Colon (tissue), 2 donors: ENCODE results near the gene SLC22A24.
"Not testable (repeated sequence)": the region's sequence is repeated elsewhere in the genome, so short reads cannot be mapped to it uniquely, and the experiment has no call there.

ENCODE experiments used
- FAIRE-seq: peaks from 2 replicates; lab custom pipeline; 2012; peaks lifted over from hg19 to GRCh38; lab: Jason Lieb, UNC
- donor health status: control.
- donor health status: control.

SLC22A24 gene, protein sequence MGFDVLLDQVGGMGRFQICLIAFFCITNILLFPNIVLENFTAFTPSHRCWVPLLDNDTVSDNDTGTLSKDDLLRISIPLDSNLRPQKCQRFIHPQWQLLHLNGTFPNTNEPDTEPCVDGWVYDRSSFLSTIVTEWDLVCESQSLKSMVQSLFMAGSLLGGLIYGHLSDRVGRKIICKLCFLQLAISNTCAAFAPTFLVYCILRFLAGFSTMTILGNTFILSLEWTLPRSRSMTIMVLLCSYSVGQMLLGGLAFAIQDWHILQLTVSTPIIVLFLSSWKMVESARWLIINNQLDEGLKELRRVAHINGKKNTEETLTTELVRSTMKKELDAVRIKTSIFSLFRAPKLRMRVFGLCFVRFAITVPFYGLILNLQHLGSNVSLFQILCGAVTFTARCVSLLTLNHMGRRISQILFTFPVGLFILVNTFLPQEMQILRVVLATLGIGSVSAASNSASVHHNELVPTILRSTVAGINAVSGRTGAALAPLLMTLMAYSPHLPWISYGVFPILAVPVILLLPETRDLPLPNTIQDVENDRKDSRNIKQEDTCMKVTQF

DNA sequence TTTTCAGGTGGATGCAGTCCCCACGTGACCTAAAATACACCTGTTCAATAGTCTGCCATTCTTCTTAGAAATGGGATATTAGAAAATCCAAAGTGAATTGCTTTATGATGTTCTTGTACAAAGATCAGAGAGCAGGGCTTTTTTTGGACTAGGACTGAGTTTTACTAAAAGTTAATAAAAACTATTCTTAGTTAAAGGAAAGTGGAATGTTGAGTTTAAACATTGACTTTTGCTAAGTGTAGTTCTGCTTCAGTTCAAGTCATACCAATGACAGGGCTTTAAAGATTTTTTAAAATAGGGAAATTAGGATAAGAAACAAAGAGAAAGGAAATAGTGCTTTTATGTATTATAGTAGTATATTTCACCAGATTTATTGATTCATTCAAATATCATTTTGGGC lies at the start of gene SLC22A24:
Gene SLC22A24, minus strand, starts transcription at position 101 of the 400 bp plus-strand sequence. CDS start 442 bp downstream, outside the sequence.
- FAIRE-seq, result no peak

DNA sequence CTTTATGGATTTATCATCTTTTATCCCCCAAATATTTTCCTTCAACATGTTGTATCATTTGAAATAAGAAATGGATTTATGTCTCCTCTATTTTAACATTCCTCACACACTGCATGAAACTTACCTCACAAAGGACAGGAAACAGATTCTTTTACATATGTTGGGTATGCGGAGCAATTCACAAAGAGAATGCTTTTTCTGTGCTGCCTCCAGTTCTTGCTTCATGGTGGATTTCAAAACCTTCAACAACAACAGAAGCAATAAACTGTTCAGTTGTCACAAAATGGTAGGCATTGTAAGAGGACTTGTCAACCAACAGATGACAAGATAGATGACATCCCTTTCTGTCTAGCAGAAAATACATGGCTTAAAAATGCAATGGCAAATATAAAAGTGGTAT lies 36.5 kb upstream of the SLC22A24 start:
- no peak for FAIRE-seq

DNA sequence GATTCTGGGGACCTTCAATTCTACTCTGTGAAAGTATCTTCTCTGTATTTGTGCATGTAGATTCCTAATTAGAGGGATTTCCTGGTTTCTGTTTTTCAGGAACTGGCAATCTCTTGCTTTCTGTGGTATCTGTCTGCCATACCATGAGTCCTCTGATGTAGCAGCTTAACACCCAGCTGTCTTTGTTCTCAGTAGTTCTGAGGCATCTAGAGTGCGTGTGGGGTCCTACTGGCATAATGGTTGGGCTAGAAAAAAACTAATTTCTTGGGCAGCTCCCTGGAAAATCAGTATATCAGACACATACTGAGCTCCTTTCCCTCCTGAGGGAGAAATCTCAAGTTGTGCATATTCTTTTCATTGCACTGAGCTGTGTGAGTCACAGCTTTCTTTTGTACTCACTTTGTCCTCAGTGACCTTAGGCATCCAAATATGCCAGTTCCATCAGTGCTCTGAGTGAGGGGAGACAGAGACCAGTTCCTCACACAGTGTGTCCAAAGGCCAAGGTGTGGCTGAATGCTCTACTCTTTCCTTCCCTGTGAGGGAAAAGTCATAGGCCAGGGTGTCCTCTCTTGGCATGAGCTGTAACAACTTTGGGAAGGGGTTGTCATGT lies 35.5 kb upstream of the SLC22A24 start:
- no peak for FAIRE-seq

DNA sequence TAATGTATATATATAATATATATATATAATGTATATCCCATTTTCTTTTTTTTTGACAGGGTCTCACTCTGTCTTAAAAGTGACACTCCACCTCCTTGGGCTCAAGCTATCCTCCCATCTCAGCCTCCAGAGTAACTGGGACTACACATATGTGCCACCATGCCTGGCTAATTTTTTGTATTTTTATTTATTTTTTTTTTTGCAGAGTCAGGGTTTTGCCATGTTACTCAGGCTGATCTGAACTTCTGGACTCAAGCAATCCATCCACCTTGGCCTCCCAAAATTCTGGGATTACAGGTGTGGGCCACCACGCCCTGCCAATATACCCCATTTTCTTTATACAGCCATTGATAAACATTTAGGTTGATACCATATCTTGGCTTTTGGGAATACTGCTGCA lies 33.9 kb upstream of the SLC22A24 start:
- FAIRE-seq, result no peak

DNA sequence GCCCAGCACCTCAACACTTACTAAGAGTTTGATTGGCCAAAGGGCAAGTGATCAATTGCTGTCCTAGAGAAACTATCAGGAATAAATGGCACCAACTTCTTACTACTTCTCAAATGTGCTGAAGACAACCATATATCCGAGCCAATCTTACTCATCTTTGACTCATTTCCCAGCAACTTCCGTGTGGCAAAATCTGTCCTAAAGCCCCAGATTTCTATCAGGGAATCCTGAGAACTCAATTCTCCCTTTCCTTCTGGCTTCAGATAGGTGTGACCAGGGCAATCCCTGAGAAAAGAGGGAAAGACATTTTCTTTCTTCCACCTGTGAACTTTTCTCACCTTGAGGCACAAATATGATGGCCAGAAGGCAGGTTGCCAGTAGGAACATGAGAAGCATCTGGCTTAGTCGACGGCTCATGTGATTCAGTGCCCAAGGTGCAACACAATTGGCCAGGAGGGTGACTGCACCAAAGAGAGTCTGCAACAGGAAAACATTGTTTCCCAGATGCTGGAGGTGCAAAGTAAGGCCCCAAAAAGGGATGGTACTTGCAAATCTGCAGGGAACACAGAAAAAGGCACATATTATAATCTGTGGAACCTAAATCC lies 21.8 kb upstream of the SLC22A24 start:
- no peak for FAIRE-seq

DNA sequence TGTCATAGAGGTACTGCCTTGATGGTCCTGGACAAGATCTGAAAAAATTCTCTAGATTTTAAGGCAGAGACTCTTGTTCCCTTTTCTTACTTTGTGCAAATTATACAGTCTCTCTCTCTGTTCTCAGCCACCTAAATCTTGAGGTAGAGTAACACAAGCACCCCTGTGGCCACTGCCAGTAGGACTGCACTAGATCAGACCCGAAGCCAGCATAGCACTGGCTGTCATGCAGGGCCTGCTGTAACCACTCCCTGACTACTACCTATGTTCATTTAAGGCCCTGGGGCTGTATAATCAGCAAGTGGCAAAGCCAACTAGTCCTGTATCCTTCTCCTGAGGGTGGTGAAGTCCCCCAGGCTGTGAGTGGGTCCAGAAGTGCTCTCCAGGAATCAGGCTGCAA lies 11.8 kb upstream of the SLC22A24 start:
- no peak for FAIRE-seq

DNA sequence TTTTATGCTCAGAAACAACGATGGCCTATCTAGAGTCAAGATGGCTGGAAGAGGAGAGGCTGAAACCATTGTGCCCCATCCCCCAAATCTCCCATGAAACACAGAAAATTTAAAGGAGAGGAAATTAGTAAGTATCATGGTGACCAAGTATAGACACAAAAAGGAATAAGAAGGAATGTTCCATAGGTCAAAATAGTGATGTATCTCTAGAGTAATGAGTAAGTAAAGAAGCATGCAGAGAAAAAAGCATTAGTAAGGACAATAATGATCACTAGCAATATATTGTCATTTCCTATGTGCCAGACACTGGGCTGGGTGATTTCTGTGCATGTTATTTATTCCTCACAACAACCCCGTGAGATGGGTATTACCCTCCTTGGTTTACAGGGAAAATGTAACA lies 2.6 kb upstream of the SLC22A24 start:
- no peak for FAIRE-seq

DNA sequence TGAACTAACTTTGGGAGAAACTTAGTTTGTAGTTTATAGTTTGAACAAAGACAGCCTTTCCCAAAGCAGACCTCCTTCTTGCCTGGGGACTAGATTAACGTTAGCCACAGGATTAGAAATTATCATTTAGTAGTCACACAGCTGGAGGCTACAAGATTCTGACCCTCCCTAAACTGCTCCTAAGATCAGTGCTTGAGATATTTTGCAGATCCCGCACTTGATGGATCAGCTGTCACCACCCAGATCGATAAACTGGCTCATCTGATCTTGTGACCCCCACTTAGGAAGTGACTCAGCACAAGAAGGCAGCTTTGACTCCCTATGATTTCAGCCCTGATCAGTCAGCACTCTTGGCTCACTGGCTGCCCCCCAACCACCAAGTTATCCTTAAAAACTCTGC lies 1.6 kb downstream of the SLC22A24 start:
- FAIRE-seq, result no peak

DNA sequence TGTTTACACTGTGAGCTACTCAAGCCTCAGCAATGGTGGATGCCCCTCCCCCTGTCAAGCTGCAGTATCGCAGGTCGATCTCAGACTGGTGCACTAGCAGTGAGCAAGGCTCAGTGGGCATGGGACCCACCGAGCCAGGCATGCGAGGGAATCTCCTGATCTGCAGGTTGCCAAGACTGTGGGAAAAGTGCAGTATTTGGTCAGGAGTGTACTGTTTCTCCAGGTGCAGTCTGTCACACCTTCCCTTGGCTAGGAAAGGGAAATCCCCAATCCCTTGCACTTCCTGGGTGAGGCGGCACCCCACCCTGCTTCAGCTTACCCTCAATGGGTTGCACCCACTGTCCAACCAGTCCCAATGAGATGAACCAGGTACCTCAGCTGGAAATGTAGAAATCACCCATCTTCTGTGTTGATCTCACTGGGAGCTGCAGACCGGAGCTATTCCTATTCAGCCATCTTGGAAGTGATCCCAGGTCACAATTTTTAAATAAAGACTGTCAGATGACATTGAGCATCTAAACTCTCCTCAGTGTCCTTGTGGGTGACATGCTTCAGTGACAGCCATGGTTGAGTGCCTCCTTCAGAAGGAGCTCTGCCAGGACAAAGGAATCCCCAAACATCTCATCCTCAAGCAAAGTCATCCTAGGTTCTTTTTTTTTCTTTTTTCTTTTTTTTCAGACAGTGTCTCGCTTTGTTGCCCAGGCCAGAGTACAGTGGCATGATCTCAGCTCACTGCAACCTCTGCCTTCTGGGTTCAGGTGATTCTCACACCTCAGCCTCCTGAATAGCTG lies 10.8 kb downstream of the SLC22A24 start:
- no peak for FAIRE-seq

DNA sequence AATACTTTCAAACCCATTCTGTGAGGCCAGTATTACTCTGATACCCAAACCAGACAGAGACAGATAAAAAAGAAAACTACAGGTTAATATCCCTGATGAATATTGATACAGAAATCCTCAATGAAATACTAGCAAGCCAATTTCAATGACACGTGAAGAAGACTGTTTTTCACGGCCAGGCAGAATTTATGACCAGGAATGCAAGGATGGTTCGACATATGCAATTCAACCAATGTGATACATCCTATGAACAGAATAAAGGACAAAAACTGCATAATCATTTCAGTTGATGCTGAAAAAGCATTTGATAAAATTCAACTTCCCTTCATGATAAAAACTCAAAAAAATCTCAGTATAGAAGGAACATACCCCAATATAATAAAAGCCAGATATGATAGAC lies 44.5 kb downstream of the SLC22A24 start:
- no peak for FAIRE-seq

DNA sequence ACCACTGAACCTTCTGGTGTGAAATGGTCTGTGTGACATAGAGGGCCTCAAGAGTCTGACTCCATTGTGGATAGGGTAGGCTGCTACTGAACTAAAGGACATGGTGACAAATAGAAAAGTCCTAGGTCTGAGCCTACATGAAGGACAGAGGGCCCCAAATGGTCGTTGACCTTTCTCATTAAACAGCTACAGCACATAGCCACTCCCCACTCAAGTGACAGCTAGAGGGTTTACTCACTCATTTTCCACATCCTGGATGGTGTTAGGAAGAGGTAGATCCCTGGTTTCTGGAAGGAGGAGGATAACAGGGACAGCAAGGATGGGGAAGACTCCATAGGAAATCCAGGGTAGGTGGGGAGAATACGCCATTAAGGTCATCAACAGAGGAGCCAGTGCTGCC lies 63.3 kb downstream of the SLC22A24 start:
- no peak for FAIRE-seq

DNA sequence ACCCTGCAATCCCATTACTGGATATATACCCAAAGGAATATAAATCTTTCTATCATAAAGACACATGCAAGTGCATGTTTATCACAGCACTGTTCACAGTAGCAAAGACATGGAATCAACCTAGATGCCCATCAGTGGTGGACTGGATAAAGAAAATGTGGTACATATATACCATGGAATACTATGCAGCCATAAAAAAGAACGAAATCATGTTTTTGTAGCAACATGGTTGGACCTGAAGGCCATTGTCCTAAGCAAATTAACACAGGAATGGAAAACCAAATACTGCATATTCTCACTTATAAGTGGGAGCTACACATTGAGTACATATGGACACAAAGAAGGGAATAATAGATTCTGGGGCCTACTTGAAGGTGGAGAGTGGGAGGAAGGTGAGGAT lies 97.8 kb downstream of the SLC22A24 start:
- not testable (repeated sequence) for FAIRE-seq

DNA sequence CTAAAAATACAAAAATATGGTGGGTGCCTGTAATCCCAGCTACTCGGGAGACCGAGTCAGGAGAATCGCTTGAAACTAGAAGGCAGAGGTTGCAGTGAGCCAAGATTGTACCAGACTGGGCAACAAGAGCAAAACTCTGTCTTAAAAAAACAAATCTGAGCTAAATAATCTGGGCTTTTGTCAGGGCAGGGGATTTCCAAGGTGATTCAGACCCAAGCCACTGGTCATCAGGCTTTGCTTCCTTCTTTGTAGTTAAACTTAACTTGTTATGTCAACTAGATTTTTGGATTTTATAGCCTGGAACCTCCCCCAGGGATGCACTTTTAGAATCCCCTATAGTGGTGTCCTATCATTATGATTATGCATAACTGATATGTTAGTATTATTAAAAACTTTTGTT lies 101.4 kb downstream of the SLC22A24 start:
- FAIRE-seq, result no peak

DNA sequence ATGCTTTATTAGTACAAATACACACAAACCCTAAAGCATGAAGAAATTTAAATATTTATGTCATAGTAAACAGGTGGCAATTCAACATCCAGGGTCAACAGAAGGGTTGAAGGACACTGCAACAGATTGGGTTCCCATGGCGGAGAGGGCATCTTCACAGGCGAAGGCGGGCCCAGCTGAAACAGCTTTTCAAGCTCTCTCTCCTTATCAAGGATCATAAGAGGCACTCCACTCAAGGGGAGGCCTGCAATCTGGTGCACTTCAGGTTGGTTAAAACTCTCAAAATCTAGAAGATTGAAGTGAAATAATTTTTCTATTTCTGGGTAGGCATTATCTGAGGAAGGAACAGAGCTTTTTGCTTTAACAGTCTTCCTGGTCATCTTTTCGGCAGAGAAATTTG lies 111.6 kb downstream of the SLC22A24 start:
- FAIRE-seq, result no peak
